ENCODE data around the gene SP9. TPM values are rescaled to one million over a fixed set of nuclear protein-coding genes. Genes with fewer than 3 reads are reported as not detected.
"Not testable (repeated sequence)": the region's sequence is repeated elsewhere in the genome, so short reads cannot be mapped to it uniquely, and the experiment has no call there.

The SP9 gene
- total and polyA plus RNA-seq, 8 donors: 0.02 TPM; not detected in 7

DNA sequence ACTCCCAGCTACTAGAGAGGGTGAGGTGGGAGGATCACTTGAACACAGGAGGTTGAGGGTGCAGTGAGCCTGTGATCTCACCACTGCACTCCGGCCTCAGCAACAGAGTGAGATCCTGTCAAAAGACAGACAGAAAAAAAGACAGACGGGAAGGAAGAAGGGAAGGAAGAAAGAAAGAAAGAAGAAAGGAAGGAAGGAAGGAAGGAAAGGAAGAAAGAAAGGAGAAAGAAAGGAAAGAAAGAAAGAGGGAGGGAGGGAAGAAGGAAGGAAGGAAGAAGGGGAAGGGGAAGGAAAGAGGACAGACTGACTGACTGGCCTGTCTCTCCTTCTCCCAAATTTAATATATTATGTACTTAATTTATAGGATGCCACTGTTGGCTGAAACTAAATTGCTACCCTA is 21.6 kb downstream of the SP9 start:
- Histone ChIP-seq H3K4me3 (no peak overlapping the region), H3K36me3 (peaks cover 0 to 6% (median 0%) of the 10 kb centered on the region in 3 donors), H3K27me3 (no peaks in the 10 kb centered on the region), H3K27ac (no peak overlapping the region), H3K4me1 (no peaks in the 10 kb centered on the region), H3K9me3 (no peaks in the 10 kb centered on the region)
- DNase-seq: no peak
- intact Hi-C loops (cut with DNase I): no loop called here
- no peak for FAIRE-seq
- WGBS, 2 donors: 97 to 98% methylated on average over 2 of the region's 2 CpGs
- TF ChIP-seq, protein P1, sequence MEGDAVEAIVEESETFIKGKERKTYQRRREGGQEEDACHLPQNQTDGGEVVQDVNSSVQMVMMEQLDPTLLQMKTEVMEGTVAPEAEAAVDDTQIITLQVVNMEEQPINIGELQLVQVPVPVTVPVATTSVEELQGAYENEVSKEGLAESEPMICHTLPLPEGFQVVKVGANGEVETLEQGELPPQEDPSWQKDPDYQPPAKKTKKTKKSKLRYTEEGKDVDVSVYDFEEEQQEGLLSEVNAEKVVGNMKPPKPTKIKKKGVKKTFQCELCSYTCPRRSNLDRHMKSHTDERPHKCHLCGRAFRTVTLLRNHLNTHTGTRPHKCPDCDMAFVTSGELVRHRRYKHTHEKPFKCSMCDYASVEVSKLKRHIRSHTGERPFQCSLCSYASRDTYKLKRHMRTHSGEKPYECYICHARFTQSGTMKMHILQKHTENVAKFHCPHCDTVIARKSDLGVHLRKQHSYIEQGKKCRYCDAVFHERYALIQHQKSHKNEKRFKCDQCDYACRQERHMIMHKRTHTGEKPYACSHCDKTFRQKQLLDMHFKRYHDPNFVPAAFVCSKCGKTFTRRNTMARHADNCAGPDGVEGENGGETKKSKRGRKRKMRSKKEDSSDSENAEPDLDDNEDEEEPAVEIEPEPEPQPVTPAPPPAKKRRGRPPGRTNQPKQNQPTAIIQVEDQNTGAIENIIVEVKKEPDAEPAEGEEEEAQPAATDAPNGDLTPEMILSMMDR (IDR thresholded peaks at IDR 0.05): no peak
- no peak for ATAC-seq

- H3K27me3 ChIP-seq; H3K27ac ChIP-seq; DNase-seq; H3K4me3 ChIP-seq; intact Hi-C loops (cut with DNase I); FAIRE-seq; H3K4me1 ChIP-seq; H3K9me3 ChIP-seq; H3K36me3 ChIP-seq; ATAC-seq: not testable (repeated sequence)
- WGBS, 2 donors: 100% methylated on average over 4 of the region's 4 CpGs
Measured at GRCh38 chr2:174359663-174360062, 24.9 kb downstream of the SP9 start.

DNA sequence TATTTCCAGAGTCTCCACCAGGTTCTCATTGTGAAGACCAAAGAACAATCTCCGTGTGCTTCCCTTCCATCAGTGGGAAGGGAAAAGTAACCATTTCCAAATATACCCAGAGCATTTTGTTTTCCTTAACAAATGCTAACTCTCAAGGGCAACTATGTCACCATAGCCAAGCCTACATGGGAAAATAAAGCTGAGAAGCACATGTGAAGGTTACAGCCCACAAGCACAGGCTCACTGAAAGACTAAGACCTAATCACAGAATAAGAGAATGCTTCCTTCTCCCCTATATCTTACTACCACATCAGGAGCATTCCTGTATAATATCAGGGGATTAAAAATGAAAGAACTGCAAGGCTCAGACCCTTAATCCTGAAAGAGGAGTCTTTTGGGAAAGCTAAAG is 28.2 kb downstream of the SP9 start:
- peaks cover 0 to 8% (median 7%) of the 10 kb centered on the region in 3 donors for H3K36me3 ChIP-seq
- H3K27me3 ChIP-seq: no peaks in the 10 kb centered on the region
- DNase-seq: peak in 1 of 6 donors; percentile 14
- 39 to 43% methylated on average over 1 of the region's 1 CpG for WGBS, 2 donors
- TF ChIP-seq, protein P1 (IDR thresholded peaks at IDR 0.05): no peak
- ATAC-seq: peak; percentile 74 to 91 (median 86)
- H3K4me3 ChIP-seq: no peak overlapping the region
- no peak for FAIRE-seq
- peak overlapping the region in 3 of 4 donors; percentile 25 to 55 (median 44) for H3K27ac ChIP-seq
- H3K4me1 ChIP-seq: no peaks in the 10 kb centered on the region
- intact Hi-C loops (cut with DNase I): no loop called here
- no peaks in the 10 kb centered on the region for H3K9me3 ChIP-seq

DNA sequence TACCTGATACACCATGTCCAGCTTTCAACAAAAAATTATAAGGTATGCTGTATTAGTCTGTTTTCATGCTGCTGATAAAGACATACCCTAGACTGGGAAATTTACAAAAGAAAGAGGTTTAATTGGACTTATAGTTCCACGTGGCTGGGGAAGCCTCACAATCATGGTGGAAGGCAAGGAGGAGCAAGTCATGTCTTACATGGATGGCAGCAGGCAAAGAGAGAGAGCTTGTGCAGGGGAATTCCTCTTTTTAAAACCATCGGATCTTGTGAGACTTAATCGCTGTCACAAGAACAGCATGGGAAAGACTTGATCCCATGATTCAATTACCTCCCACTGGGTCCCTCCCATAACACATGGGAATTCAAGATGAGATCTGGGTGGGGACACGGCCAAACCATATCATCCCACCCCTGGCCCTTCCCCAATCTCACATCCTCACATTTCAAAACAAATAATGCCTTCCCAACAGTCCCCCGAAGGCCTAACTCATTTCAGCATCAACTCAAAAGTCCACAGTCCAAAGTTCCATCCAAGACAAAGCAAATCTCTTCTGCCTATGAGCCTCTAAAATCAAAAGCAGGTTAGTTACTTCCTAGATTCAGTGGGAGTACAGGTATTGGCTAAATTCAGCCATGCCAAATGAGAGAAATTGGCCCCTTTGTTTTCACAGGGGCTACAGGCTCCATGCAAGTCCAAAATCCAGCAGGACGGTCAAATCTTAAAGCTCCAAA is 28.9 kb downstream of the SP9 start:
- 91 to 94% methylated on average over 6 of the region's 6 CpGs for WGBS, 2 donors
- intact Hi-C loops (cut with DNase I); ATAC-seq; H3K4me3 ChIP-seq; H3K27me3 ChIP-seq; FAIRE-seq; DNase-seq; H3K4me1 ChIP-seq; H3K36me3 ChIP-seq; H3K9me3 ChIP-seq: not testable (repeated sequence)
- peak overlapping the region in 2 of 4 donors; percentile 44 to 55 for H3K27ac ChIP-seq

GRCh38 chr2:174364628-174365027 is 29.9 kb downstream of the SP9 start:
- peaks cover 0 to 12% (median 11%) of the 10 kb centered on the region in 3 donors for H3K36me3 ChIP-seq
- TF ChIP-seq, protein P1 (IDR thresholded peaks at IDR 0.05): no peak
- no peak for FAIRE-seq

GRCh38 chr2:174365571-174365970 is 30.8 kb downstream of the SP9 start:
- peaks cover 0 to 14% (median 14%) of the 10 kb centered on the region in 3 donors for H3K36me3 ChIP-seq

More at GRCh38 chr2:174364628-174365027, 29.9 kb downstream of the SP9 start:
- Histone ChIP-seq H3K27ac (no peak overlapping the region), H3K27me3 (no peaks in the 10 kb centered on the region), H3K4me1 (no peaks in the 10 kb centered on the region), H3K9me3 (no peaks in the 10 kb centered on the region), H3K4me3 (no peak overlapping the region)
- ATAC-seq: no peak
- no peak for DNase-seq
- WGBS, 2 donors: 90 to 94% methylated on average over 2 of the region's 2 CpGs
- intact Hi-C loops (cut with DNase I): no loop called here

More at GRCh38 chr2:174365571-174365970, 30.8 kb downstream of the SP9 start:
- FAIRE-seq: no peak
- Histone ChIP-seq H3K27me3 (no peaks in the 10 kb centered on the region), H3K4me3 (no peak overlapping the region), H3K4me1 (no peaks in the 10 kb centered on the region), H3K9me3 (no peaks in the 10 kb centered on the region), H3K27ac (no peak overlapping the region)
- no peak for ATAC-seq
- TF ChIP-seq, protein P1 (IDR thresholded peaks at IDR 0.05): no peak
- intact Hi-C loops (cut with DNase I): no loop called here
- DNase-seq: no peak
- 92 to 94% methylated on average over 2 of the region's 2 CpGs for WGBS, 2 donors
